C4-2B (cell line): ENCODE data around the gene SLC39A3.

Experiments used
- ZFX ChIP-seq: fragments of 450-650 bp; IDR thresholded peaks from 2 replicates; pipeline ENCODE4 v1.6.1; 2017
- TF ChIP-seq, protein P1 (sequence below): fragments of 450-650 bp; conservative IDR thresholded peaks from 2 replicates; pipeline ENCODE4 v1.5.1; 2017; ENCODE audit warnings: mild to moderate bottlenecking

GRCh38 chr19:2765376-2765775 lies 25.6 kb upstream of the SLC39A3 start:
- TF ChIP-seq, protein P1, sequence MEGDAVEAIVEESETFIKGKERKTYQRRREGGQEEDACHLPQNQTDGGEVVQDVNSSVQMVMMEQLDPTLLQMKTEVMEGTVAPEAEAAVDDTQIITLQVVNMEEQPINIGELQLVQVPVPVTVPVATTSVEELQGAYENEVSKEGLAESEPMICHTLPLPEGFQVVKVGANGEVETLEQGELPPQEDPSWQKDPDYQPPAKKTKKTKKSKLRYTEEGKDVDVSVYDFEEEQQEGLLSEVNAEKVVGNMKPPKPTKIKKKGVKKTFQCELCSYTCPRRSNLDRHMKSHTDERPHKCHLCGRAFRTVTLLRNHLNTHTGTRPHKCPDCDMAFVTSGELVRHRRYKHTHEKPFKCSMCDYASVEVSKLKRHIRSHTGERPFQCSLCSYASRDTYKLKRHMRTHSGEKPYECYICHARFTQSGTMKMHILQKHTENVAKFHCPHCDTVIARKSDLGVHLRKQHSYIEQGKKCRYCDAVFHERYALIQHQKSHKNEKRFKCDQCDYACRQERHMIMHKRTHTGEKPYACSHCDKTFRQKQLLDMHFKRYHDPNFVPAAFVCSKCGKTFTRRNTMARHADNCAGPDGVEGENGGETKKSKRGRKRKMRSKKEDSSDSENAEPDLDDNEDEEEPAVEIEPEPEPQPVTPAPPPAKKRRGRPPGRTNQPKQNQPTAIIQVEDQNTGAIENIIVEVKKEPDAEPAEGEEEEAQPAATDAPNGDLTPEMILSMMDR, result no peak
- no peak for TF ChIP-seq ZFX
